NCI-H2196 treated with DMSO at 0.1 percent for 48 hours (cell line): ENCODE data around the gene PIP4K2C.
"Not testable (repeated sequence)": the region's sequence is repeated elsewhere in the genome, so short reads cannot be mapped to it uniquely, and the experiment has no call there.

Experiments used
- DNase-seq: peaks from one replicate; lab custom pipeline; 2025; ENCODE audit not compliant: unreplicated experiment; lab: John Stamatoyannopoulos, UW

PIP4K2C gene

DNA sequence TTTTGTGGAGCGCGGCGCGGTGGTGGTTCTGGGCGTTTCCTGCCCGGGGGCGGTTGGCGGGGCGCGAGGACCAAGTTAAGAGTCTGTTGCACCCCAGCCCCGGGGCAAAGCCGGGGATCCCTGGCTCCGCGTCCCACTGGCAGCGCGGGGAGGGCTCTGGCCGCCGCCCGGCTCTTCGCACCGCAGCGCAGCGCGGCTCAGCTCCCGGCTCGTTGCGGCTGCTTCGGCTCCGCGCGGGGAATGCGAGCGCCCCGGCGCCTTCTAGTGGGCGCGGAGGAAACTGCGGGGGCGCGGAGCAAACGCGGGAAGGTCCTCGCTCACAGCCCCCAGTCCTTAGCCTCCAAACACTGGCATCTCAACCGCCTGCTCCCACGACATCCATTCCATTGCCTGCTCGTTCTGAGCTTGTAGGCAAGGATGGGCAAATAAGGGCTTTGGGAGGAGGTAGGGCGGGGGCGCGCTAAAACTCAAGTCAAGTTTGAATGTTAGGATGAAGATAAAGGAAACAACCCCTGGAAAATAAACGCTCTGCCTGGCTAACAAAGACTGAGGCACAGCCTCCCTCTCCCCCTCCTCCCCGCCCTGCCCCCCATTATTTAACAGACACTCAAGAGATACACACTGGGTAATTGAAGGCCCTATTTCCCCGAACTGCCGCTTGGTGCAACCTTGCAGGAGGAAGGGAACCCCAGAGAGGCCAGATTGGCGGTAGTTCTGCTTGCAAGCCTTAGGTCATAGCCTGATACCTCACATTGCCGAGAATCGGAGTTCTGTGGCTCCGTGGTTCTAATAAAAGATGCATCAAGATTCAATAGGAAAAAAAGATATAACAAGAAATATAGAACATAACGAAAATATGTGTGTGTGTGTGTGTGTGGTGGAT is 42.2 kb downstream of the PIP4K2C start, which contains the start of gene B4GALNT1:
TSS of gene B4GALNT1 (minus strand) at position 244 of the 883 bp plus-strand sequence. CDS start 1,069 bp downstream, outside the sequence.
- peak; percentile 52 for DNase-seq

DNA sequence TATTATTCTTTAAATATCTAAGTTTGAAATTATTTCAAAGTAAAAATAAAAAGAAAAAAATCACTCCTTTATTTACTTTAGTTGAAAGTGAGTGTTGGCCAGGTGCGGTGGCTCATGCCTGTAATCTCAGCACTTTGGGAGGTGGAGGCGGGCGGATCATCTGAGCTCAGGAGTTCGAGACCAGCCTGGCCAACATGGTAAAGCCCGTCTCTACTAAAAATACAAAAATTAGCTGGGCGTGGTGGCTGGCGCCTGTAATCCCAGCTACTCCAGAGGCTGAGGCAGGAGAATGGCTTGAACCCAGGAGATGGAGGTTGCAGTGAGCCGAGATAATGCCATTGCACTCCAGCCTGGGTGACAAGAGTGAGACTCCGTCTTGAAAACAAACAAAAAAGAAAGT is 45.7 kb downstream of the PIP4K2C start:
- DNase-seq = not testable (repeated sequence)

DNA sequence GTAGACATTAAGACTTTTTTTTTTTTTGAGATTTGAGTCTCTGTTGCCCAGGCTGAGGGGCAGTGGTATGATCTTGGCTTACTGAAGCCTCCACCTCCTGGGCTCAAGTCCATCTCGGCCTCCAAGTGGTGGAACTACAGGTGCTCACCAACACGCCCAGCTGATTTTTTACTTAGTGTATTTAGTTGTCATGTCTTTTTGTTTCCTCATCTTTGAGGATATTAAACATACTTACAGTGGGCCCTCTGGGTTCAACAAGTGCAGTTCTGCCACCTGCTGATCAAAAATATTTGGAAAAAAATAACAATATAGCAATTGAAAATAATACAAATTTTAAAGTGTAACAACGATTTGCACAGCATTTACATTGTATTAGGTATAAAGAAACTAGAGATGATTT is 46.4 kb downstream of the PIP4K2C start:
- no peak for DNase-seq

DNA sequence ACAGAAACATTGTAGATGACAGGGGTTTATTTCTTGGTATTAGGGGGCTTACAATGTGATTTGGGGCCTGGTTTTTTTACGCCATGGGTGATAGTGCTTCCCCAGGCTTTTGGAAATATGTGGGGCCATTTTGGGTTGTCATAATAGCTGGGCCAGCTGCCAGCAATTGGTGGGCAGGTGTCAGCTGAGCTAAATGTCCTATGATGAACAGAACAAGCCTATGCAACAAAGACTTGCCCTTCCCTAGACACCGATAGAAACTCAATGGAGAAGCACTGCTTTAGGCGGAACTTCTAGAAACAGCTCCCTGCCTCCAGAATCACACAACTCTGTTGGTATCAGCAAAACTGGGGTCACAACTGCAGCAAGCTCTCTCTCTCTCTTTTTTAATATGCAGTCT is 47.1 kb downstream of the PIP4K2C start:
- DNase-seq = no peak

DNA sequence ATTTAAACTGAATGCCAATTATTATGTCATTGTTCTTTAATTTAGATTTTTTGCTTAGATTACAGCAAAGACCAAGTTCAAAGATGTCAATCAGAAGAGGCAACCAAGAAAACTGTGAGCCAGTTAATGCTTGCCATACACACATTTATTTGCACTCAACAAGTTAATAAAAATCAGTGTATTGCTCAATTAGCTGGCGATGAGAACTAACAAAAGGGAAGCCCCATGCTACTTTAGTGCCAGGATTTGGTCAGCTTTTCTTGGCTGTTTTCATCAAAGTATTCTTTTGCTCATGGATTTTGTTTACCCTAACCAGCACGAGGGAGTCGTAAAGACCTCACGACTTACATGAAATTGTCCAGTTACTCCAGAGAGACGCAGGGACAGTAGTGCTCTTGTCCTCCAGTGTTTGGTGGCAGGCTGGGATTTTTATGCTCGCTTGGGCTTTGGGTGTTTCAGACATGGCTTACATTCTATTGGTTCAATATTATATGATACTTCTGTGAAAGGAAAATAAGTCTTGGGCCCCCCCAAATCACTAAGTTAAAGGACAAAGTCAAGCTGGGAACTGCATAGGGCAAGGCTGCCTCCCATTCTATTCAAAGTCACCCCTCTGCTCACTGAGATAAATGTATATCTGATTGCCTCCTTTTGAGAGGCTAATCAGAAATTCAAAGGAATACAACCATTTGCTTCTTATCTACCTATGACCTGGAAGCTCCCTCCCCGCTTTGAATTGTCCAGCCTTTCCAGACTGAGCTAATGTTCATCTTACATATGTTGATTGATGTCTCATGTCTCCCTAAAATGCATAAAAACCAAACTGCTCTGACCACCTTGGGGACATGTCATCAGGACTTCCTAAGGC is 49.4 kb downstream of the PIP4K2C start:
- no peak for DNase-seq

DNA sequence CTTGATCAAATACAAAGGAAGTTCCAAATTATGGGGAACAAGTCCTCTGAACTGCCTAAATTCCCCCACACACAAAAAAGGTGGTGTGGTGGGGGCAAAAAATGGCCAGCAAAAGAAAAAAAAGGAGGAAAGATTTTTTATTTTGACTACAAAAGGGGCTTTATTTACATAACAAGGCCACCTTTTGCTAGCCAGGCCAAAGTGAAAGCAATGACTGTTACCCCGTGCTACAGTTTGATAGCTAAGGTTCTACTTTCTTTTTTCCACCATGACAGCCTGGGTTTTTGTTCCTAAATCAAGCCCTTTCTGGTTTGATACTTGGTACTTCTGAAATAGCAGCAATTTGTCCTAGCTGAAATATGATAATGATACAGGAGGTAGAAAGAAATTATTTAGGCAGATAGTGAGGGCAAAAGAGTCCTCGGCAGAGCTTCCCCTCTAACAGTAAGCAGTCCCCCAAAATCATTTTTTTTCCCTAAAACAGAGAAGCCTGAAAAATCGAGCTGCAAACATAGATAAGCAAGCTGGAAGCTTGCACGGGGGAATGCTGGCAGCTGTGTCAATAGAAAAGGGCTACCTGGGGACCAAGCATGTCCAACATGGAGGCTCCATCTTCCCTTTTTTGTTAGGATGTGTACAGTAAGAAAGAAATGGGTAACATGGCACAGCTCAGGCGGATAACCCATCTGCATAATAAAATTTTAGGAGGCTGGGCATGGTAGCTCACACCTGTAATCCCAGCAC is 50.9 kb downstream of the PIP4K2C start:
- no peak for DNase-seq

DNA sequence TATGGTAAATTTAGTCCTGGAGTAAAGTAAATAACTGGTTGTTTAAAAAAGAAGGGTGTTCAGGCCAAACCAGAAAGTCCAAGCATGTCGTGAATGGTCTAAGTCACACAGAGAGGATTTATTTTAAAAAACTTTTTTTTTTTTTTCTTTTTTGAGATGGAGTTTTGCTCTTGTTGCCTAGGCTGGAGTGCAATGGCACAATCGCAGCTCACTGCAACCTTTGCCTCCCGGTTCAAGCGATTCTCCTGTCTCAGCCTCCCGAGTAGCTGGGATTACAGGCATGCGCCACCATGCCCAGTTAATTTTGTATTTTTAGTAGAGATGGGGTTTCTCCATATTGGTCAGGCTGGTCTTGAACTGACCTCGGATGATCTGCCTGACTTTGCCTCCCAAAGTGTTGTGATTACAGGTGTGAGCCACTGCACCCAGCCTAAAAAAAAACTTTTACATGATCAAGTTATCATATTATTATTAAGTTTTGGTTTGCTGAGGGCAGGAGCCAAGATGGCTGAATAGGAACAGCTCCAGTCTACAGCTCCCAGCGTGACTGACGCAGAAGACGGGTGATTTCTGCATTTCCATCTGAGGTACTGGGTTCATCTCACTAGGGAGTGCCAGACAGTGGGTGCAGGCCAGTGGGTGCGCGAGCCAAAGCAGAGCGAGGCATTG is 55.1 kb downstream of the PIP4K2C start:
- DNase-seq = not testable (repeated sequence)

DNA sequence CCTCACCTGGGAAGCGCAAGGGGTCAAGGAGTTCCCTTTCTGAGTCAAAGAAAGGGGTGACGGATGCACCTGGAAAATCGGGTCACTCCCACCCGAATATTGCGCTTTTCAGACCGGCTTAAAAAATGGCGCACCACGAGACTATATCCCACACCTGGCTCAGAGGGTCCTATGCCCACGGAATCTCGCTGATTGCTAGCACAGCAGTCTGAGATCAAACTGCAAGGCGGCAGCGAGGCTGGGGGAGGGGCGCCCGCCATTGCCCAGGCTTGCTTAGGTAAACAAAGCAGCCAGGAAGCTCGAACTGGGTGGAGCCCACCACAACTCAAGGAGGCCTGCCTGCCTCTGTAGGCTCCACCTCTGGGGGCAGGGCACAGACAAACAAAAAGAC is 55.7 kb downstream of the PIP4K2C start:
- not testable (repeated sequence) for DNase-seq
